GM23248 (cell line): ENCODE measurements around the gene PTCH2. TPM values are rescaled to one million over a fixed set of nuclear protein-coding genes. Genes with fewer than 3 reads are reported as not detected.

Source experiments
- DNase-seq: peaks from one replicate; pipeline ENCODE4 v3.0.0-alpha.2; 2015
- H2AFZ ChIP-seq: fragments of 200-600 bp; sonication (generic); 2 replicates; pipeline ENCODE4 v1.6.1; 2016; ENCODE audit warnings: antibody characterized with exemption
- H3F3A ChIP-seq: fragments of 200-600 bp; sonication (generic); 2 replicates; pipeline ENCODE4 v1.6.1; 2016; ENCODE audit warnings: mild to moderate bottlenecking, antibody characterized with exemption, mixed run types; ENCODE audit not compliant: insufficient read depth
- H3K27ac ChIP-seq: fragments of 200-600 bp; sonication (generic); 2 replicates; pipeline ENCODE4 v1.5.1; 2016; ENCODE audit warnings: mild to moderate bottlenecking
- H3K27me3 ChIP-seq: fragments of 200-600 bp; sonication (generic); replicated peaks from 2 replicates; pipeline ENCODE4 v1.6.1; 2016; ENCODE audit warnings: mild to moderate bottlenecking; ENCODE audit not compliant: insufficient read depth
- H3K36me3 ChIP-seq: fragments of 200-600 bp; sonication (generic); 2 replicates; pipeline ENCODE4 v1.6.1; 2016; ENCODE audit warnings: low read depth, mild to moderate bottlenecking
- H3K4me1 ChIP-seq: fragments of 200-600 bp; sonication (generic); 2 replicates; pipeline ENCODE4 v1.6.1; 2016; ENCODE audit warnings: mild to moderate bottlenecking; ENCODE audit not compliant: insufficient read depth
- H3K4me2 ChIP-seq: fragments of 200-600 bp; sonication (generic); one replicate; pipeline ENCODE4 v1.6.1; 2016; ENCODE audit warnings: mild to moderate bottlenecking; ENCODE audit not compliant: unreplicated experiment
- H3K4me3 ChIP-seq: fragments of 200-600 bp; sonication (generic); 2 replicates; pipeline ENCODE4 v1.5.1; 2016; ENCODE audit warnings: mild to moderate bottlenecking
- H3K79me2 ChIP-seq: fragments of 200-600 bp; sonication (generic); 2 replicates; pipeline ENCODE4 v1.6.1; 2016; ENCODE audit warnings: mild to moderate bottlenecking; ENCODE audit not compliant: insufficient read depth
- H3K9ac ChIP-seq: fragments of 200-600 bp; sonication (generic); 2 replicates; pipeline ENCODE4 v1.6.1; 2016; ENCODE audit warnings: mild to moderate bottlenecking
- H3K9me2 ChIP-seq: fragments of 200-600 bp; sonication (generic); 2 replicates; pipeline ENCODE4 v1.6.1; 2016; ENCODE audit warnings: mixed run types, mild to moderate bottlenecking, moderate library complexity; ENCODE audit not compliant: insufficient read depth
- H3K9me3 ChIP-seq: fragments of 200-600 bp; sonication (generic); one replicate; pipeline ENCODE4 v1.6.1; 2017; ENCODE audit warnings: low read depth
- H4K20me1 ChIP-seq: fragments of 200-600 bp; sonication (generic); 2 replicates; pipeline ENCODE4 v1.6.0; 2016; ENCODE audit not compliant: insufficient read depth
- EZH2 ChIP-seq: fragments of 200-600 bp; sonication (generic); IDR thresholded peaks from 2 replicates; pipeline ENCODE4 v1.6.1; 2018; ENCODE audit warnings: antibody characterized with exemption, mild to moderate bottlenecking; ENCODE audit not compliant: insufficient read depth, poor library complexity, severe bottlenecking
- EZH2phosphoT487 ChIP-seq: fragments of 200-600 bp; sonication (generic); IDR thresholded peaks from 2 replicates; pipeline ENCODE4 v1.6.1; 2018; ENCODE audit warnings: antibody characterized with exemption, moderate library complexity, mild to moderate bottlenecking, low read depth; ENCODE audit not compliant: insufficient read depth
- WGBS, 2 experiments: methylation state at CpG; one replicate each; pipeline ENCODE4 v1.1.6; 2015 to 2017; ENCODE audit warnings: low lambda C conversion rate in 2 of 2, low coverage in 1 of 2; ENCODE audit errors: missing lambda C conversion rate in 2 of 2; 5-methylcytosine and 5-hydroxymethylcytosine counted together
- in situ Hi-C: fragments of 300-500 bp; cut with MboI; formaldehyde crosslinking; loops from 2 replicates; pipeline ENCODE4 v1.15.0; 2020
- polyA plus RNA-seq: library from polyadenylated mRNA; unstranded; fragments of >200 nt; fragmentation: Nextera tagmentation; extraction: Ambion mirVana; gene quantifications from 2 replicates; pipeline ENCODE4 v1.2.1, GENCODE V29; 2016
- total RNA-seq: library from RNA; depleted of rRNA; stranded (reverse); fragments of >200 nt; shearing (Covaris generic); gene quantifications from 2 replicates; pipeline ENCODE4 v1.2.3, GENCODE V29; 2014

PTCH2 gene
- total and polyA plus RNA-seq, 2 experiments from 2014 or later, result 0.05 to 0.11 TPM

DNA sequence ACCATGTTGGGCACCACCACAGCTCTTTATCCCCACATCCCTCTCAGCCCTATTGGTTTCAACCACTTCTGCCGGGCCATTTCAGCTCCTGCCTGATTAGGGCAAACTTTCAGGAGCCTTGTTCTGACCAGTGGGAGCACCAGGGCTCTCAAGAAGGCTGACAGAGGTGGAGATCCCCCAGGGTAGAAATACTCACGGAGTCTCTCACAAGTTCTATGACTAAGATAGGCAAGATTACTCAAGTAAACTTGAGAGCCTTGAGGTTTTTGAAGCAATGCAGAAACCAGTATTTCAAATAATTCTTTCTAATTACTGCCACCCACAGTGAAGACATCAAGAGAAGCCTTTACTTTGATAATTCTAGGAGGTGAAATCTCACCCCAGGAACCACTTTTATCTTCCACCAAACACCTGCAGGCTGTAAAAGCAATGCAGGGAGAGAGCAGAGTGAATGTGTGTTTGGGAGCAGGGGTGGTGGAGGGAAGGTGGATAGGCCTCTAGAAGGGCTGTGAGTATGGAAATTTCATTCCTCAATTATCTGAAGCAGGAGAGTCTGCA is 6.6 kb upstream of the PTCH2 start:
- no peaks in the 10 kb centered on the region; the same call in 1 of the 2 replicates for H3F3A ChIP-seq
- no peaks in the 10 kb centered on the region for H4K20me1 ChIP-seq
- no peak overlapping the region for H3K4me2 ChIP-seq
- H3K9ac ChIP-seq, result no peak overlapping the region
- no peaks in the 10 kb centered on the region for H3K4me1 ChIP-seq
- no peak overlapping the region for H2AFZ ChIP-seq
- H3K27ac ChIP-seq, result no peak overlapping the region
- no peaks in the 10 kb centered on the region for H3K79me2 ChIP-seq
- TF ChIP-seq EZH2, result no peak
- no peak for TF ChIP-seq EZH2phosphoT487
- DNase-seq, result no peak
- no peaks in the 10 kb centered on the region for H3K9me2 ChIP-seq
- in situ Hi-C loops, result loop anchor here (25.0 kb wide), 1 partner anchor 463 kb away; no protein-coding TSS in a partner anchor
- no peak overlapping the region for H3K4me3 ChIP-seq
- no peaks in the 10 kb centered on the region for H3K27me3 ChIP-seq
- H3K36me3 ChIP-seq, result no peaks in the 10 kb centered on the region; the same call in 1 of the 2 replicates
- 72 to 78% methylated on average over 2 of the region's 2 CpGs for WGBS, 2 experiments
- H3K9me3 ChIP-seq, result no peaks in the 10 kb centered on the region

DNA sequence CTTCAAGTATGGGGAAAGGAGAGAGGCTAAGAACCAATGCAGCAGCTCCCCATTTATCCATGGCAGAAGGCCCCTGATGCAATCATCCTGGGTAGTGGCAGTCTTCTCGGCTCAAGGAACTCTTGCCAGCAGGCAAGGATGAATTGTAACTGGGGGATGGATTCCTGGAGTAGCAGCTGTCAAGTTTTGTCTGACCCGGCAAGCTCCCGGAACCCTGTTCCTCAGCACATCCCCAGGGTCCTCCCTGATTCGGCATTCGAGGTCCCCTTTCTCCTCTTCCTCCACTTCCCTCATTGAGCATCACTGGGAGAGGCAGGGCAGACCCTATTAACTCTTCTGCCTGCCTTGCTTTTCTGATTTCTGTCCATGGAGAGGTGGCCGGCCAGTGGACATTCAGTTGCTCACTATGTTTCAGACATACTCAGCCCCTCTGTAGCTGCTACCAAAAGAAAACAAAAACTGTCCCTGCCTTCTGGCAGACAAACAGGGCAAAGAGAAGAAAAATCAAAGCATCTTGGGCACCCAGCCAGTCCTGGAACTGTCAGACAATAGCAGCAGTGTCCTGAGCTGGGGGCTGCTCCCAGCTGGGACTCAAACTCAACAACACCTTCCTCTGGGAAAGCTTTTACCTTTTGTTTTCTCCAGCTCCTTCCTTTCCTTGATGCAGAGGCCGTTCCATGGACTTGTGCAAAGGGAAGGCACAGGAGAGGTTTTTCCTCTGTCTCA is 5.6 kb upstream of the PTCH2 start:
- Histone ChIP-seq H2AFZ (no peak overlapping the region), H3K36me3 (no peaks in the 10 kb centered on the region), H3K4me2 (no peak overlapping the region), H3K9ac (no peak overlapping the region), H3K9me3 (no peaks in the 10 kb centered on the region), H3K79me2 (no peaks in the 10 kb centered on the region), H3K9me2 (no peaks in the 10 kb centered on the region), H3K27ac (no peak overlapping the region), H4K20me1 (no peaks in the 10 kb centered on the region), H3K4me1 (no peaks in the 10 kb centered on the region), H3F3A (no peaks in the 10 kb centered on the region; the same call in 1 of the 2 replicates), H3K27me3 (no peaks in the 10 kb centered on the region), H3K4me3 (no peak overlapping the region)
- WGBS, 2 experiments, result 54 to 63% methylated on average over 7 of the region's 7 CpGs
- no peak for DNase-seq
- in situ Hi-C loops, result loop anchor here (25.0 kb wide), 1 partner anchor 464 kb away; no protein-coding TSS in a partner anchor
- TF ChIP-seq EZH2 (no peak), EZH2phosphoT487 (no peak)

DNA sequence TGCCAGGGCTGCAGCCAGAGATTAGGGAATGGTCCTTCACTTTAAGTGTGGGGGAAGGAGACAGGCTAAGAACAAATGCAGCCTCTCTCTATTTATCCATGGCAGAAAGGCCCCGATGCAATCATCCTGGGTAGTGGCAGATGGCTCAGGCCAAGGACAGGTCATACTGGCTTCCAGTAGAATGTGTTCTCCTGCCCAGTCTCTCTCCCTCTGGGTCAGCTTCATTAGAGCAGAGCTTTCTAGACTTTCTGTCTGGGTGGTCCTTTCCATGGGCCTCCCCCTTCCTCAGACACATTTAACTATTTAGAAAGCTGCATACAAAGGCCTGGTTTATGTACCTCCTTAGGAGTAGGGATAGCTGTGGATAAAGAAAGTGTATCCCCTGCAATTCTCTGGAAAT is 4.8 kb upstream of the PTCH2 start:
- Histone ChIP-seq H2AFZ (no peak overlapping the region), H3K4me3 (no peak overlapping the region), H3K9me2 (no peaks in the 10 kb centered on the region), H4K20me1 (no peaks in the 10 kb centered on the region), H3K27ac (no peak overlapping the region), H3K4me1 (no peaks in the 10 kb centered on the region), H3K9me3 (no peaks in the 10 kb centered on the region), H3F3A (no peaks in the 10 kb centered on the region; the same call in 1 of the 2 replicates), H3K36me3 (no peaks in the 10 kb centered on the region), H3K9ac (no peak overlapping the region), H3K4me2 (no peak overlapping the region), H3K79me2 (no peaks in the 10 kb centered on the region), H3K27me3 (no peaks in the 10 kb centered on the region)
- 100% methylated on average over 1 of the region's 1 CpG for WGBS, 2 experiments
- DNase-seq, result no peak
- in situ Hi-C loops, result loop anchor here (25.0 kb wide), 1 partner anchor 464 kb away; no protein-coding TSS in a partner anchor
- TF ChIP-seq EZH2, result no peak
- no peak for TF ChIP-seq EZH2phosphoT487

DNA sequence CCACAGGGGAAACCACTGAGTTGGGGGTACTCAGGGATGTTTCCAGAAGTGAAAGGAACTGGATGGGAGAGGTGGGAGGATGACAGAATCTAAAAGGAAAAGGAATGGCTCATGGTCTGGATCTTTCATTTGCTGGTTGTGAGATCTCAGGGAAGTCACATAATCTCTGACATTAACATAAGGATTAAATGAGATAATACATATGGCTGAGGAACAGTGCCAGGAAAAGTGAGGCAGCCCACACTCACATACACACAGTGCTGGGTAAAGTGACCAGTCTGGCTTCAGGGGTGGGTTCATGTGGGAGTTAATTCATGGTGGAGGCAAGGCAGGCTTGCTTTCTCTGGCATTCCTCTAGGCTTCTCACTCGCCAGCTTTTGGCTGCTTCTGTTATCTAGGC is 3.9 kb upstream of the PTCH2 start:
- TF ChIP-seq EZH2 (no peak), EZH2phosphoT487 (no peak)
- H3K4me2 ChIP-seq, result no peak overlapping the region
- no peak overlapping the region for H3K9ac ChIP-seq
- H3K79me2 ChIP-seq, result no peaks in the 10 kb centered on the region
- no peaks in the 10 kb centered on the region for H3K27me3 ChIP-seq
- H3K36me3 ChIP-seq, result no peaks in the 10 kb centered on the region
- no peaks in the 10 kb centered on the region for H3K4me1 ChIP-seq
- 93 to 95% methylated on average over 1 of the region's 1 CpG for WGBS, 2 experiments
- no peaks in the 10 kb centered on the region; the same call in 1 of the 2 replicates for H3F3A ChIP-seq
- no peaks in the 10 kb centered on the region for H3K9me3 ChIP-seq
- no peaks in the 10 kb centered on the region for H3K9me2 ChIP-seq
- no peak overlapping the region for H3K4me3 ChIP-seq
- H4K20me1 ChIP-seq, result no peaks in the 10 kb centered on the region
- no peak for DNase-seq
- no peak overlapping the region for H2AFZ ChIP-seq
- no peak overlapping the region for H3K27ac ChIP-seq
- in situ Hi-C loops, result loop anchor here (25.0 kb wide), 1 partner anchor 465 kb away; no protein-coding TSS in a partner anchor
